HFFc6 (cell line): Measurements from ENCODE around the gene NCOA1. TPM values are rescaled to one million over a fixed set of nuclear protein-coding genes. Genes with fewer than 3 reads are reported as not detected.
A peak's percentile ranks its signal among the peaks of the same experiment; 100 is the strongest.

ENCODE experiments used
- DNase-seq: peaks from one replicate; pipeline ENCODE4 v3.0.0-alpha.2; 2018
- H3K27ac Mint-ChIP-seq: 2 replicates; pipeline ENCODE4 v1.8.0; 2020; ENCODE audit warnings: mild to moderate bottlenecking, mixed read lengths
- H3K27me3 Mint-ChIP-seq: 2 replicates; pipeline ENCODE4 v1.8.0; 2021; ENCODE audit warnings: mild to moderate bottlenecking, moderate library complexity, mixed read lengths; ENCODE audit not compliant: insufficient read depth
- H3K36me3 Mint-ChIP-seq: 2 replicates; pipeline ENCODE4 v1.8.0; 2021; ENCODE audit warnings: low read depth, mixed read lengths
- H3K4me1 Mint-ChIP-seq: 2 replicates; pipeline ENCODE4 v1.8.0; 2020; ENCODE audit warnings: low read depth, mixed read lengths
- H3K4me3 Mint-ChIP-seq: 2 replicates; pipeline ENCODE4 v1.8.0; 2020; ENCODE audit warnings: mild to moderate bottlenecking, moderate library complexity, mixed read lengths
- H3K9me3 Mint-ChIP-seq: 2 replicates; pipeline ENCODE4 v1.8.0; 2020; ENCODE audit warnings: mild to moderate bottlenecking, mixed read lengths
- CTCF ChIP-seq: fragments of 200-600 bp; sonication (generic); IDR thresholded peaks from 2 replicates; pipeline ENCODE4 v1.5.0; 2021; ENCODE audit warnings: antibody characterized with exemption, mild to moderate bottlenecking
- total RNA-seq, 6 experiments: library from RNA; stranded (reverse); fragmentation: NEBNext Ultra II Directional; extraction: Animal tissue kit (Norgen Biotek cat#: 25700); gene quantifications; 2 replicates in 1 of 6; 3 replicates in 5 of 6; pipeline ENCODE4 v1.2.3, GENCODE V29; 2021

NCOA1 gene
- total RNA-seq, 6 experiments from 2014 or later: 8.6 to 11.2 (median 10.7) TPM

- H3K4me3 Mint-ChIP-seq: no peak overlapping the region
- no peak for TF ChIP-seq CTCF
- H3K27me3 Mint-ChIP-seq: no peaks in the 10 kb centered on the region
- H3K36me3 Mint-ChIP-seq: peaks cover 42% of the 10 kb centered on the region
- peaks cover 38% of the 10 kb centered on the region for H3K4me1 Mint-ChIP-seq
- H3K27ac Mint-ChIP-seq: peak overlapping the region; percentile 55
- no peak for DNase-seq
- peaks cover 17% of the 10 kb centered on the region for H3K9me3 Mint-ChIP-seq
Measured at GRCh38 chr2:24806661-24807036, 315.6 kb downstream of the NCOA1 start.

DNA sequence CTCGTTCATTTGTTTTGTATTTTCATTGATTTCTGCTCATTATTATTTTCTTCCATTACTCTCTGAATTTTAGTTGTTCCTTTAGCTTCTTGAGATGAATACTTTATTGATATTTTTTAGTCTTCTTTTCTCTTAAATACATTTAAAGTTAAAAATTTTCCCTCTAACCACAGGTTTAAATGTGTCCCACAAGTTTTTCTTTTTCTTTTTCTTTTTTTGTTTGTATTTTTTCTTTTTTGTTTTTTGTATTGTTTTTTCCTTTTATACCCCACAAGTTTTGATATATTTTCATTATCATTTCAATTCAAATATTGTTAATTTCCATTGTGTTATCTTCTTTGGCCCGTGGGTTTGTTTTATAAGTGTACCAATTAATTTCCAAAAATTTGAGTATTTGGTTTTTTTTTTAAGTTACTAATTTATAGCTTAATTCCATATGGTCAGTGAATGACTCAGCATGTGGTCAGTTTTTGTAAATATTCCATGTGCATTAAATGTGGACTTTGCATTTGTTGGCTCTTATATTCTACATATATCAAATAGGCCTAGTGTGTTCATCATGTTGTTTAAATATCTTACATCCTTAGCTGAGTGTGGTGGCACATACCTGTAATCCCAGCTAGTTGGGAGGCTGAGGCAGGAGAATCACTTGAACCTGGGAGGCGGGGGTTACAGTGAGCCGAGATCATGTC, 318.4 kb downstream of the NCOA1 start:
- no peaks in the 10 kb centered on the region for H3K27me3 Mint-ChIP-seq
- H3K36me3 Mint-ChIP-seq: peaks cover 38% of the 10 kb centered on the region
- TF ChIP-seq CTCF: no peak
- peaks cover 15% of the 10 kb centered on the region for H3K9me3 Mint-ChIP-seq
- peaks cover 60% of the 10 kb centered on the region for H3K4me1 Mint-ChIP-seq
- H3K4me3 Mint-ChIP-seq: peak overlapping the region; percentile 33; the same call in 1 of the 2 replicates
- DNase-seq: peak; percentile 14
- H3K27ac Mint-ChIP-seq: peak overlapping the region; percentile 84

- no peaks in the 10 kb centered on the region for H3K9me3 Mint-ChIP-seq
Measured at GRCh38 chr2:24813691-24814137, 322.7 kb downstream of the NCOA1 start.

GRCh38 chr2:24814516-24814915, 323.5 kb downstream of the NCOA1 start:
- H3K27ac Mint-ChIP-seq: no peak overlapping the region; the same call in 1 of the 2 replicates
- H3K4me1 Mint-ChIP-seq: peaks cover 76% of the 10 kb centered on the region
- no peak overlapping the region for H3K4me3 Mint-ChIP-seq
- no peak for TF ChIP-seq CTCF
- H3K27me3 Mint-ChIP-seq: peaks cover 2% of the 10 kb centered on the region; the same call in 1 of the 2 replicates
- H3K9me3 Mint-ChIP-seq: no peaks in the 10 kb centered on the region
- H3K36me3 Mint-ChIP-seq: peaks cover 39% of the 10 kb centered on the region
- DNase-seq: no peak

More at GRCh38 chr2:24813691-24814137, 322.7 kb downstream of the NCOA1 start:
- H3K4me3 Mint-ChIP-seq: no peak overlapping the region
- H3K27ac Mint-ChIP-seq: no peak overlapping the region
- peaks cover 2% of the 10 kb centered on the region; the same call in 1 of the 2 replicates for H3K27me3 Mint-ChIP-seq
- H3K36me3 Mint-ChIP-seq: peaks cover 34% of the 10 kb centered on the region
- peaks cover 78% of the 10 kb centered on the region for H3K4me1 Mint-ChIP-seq
- DNase-seq: no peak
- no peak for TF ChIP-seq CTCF

- H3K36me3 Mint-ChIP-seq: peaks cover 39% of the 10 kb centered on the region
- peaks cover 69% of the 10 kb centered on the region for H3K4me1 Mint-ChIP-seq
- H3K9me3 Mint-ChIP-seq: no peaks in the 10 kb centered on the region
- peaks cover 2% of the 10 kb centered on the region; the same call in 1 of the 2 replicates for H3K27me3 Mint-ChIP-seq
- peak overlapping the region; percentile 91; the same call in 1 of the 2 replicates for H3K27ac Mint-ChIP-seq
- no peak for DNase-seq
- H3K4me3 Mint-ChIP-seq: no peak overlapping the region
- TF ChIP-seq CTCF: no peak
Measured at GRCh38 chr2:24815171-24815570, 324.1 kb downstream of the NCOA1 start.
